C4-2B (cell line): Measurements from ENCODE around the gene EBF3.

Experiments
- CTCF ChIP-seq: fragments of 450-650 bp; conservative IDR thresholded peaks from 2 replicates; pipeline ENCODE4 v1.5.1; 2017; ENCODE audit warnings: mild to moderate bottlenecking
- ZFX ChIP-seq: fragments of 450-650 bp; IDR thresholded peaks from 2 replicates; pipeline ENCODE4 v1.6.1; 2017

DNA sequence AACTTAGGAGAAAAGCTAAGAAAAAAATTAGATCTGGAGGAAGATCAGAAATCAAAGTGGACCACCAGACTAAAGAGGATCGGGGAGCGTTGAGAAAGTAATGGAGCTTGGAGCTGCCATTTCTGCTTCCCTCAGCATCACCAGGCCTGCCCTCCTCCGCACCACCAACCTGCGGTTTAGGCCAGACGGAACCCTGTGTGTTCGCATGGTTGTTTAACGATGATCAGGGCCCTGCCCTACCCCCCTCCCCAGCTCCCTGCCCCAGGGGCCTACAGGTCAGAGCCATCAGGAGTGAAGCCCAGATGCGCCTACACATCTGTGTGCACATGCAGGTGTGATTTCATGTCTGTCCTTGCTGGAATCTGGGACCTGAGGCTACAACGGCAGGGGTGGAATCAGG is 45.7 kb downstream of the EBF3 start:
- TF ChIP-seq CTCF (no peak), ZFX (no peak)
